ENCODE data around the gene KLHL5.

DNA sequence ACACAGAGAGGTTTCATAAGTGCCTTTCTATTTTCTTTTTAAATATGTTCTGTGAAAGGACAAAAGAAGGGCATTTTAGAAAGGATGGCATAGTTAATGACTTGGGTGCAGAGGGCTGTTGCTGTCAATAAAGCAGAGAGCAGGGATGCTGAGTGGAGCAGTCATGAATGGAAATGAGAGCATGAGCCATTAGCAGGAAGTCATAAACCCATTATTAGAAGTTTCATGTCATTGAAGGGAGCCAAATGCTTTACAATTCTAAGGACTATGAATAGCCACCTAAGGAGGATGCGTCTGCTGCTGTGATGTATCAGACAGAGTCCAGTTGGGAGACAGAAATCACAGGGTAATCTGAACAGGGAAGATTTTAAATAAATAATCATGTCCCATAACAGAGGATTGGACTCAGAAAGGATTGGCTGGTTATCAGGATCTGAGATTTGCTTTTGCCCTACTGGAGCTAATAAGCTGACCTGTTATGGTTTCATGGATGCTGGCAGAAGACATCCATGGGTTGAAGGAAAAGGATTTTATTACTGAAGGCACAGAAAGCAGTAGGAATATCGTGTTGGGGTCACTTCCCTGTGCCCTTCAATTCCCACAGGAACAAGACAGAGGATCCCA is 72.8 kb downstream of the KLHL5 start:
- TF ChIP-seq, protein P1, sequence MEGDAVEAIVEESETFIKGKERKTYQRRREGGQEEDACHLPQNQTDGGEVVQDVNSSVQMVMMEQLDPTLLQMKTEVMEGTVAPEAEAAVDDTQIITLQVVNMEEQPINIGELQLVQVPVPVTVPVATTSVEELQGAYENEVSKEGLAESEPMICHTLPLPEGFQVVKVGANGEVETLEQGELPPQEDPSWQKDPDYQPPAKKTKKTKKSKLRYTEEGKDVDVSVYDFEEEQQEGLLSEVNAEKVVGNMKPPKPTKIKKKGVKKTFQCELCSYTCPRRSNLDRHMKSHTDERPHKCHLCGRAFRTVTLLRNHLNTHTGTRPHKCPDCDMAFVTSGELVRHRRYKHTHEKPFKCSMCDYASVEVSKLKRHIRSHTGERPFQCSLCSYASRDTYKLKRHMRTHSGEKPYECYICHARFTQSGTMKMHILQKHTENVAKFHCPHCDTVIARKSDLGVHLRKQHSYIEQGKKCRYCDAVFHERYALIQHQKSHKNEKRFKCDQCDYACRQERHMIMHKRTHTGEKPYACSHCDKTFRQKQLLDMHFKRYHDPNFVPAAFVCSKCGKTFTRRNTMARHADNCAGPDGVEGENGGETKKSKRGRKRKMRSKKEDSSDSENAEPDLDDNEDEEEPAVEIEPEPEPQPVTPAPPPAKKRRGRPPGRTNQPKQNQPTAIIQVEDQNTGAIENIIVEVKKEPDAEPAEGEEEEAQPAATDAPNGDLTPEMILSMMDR (IDR thresholded peaks at IDR 0.05): no peak
- TF ChIP-seq EZH2 (IDR thresholded peaks at IDR 0.05; ENCODE audit: borderline replicate concordance, insufficient read depth, low read depth, low read length, poor library complexity, severe bottlenecking): no peak
